ENCODE measurements around the gene NISCH. TPM values are rescaled to one million over a fixed set of nuclear protein-coding genes. Genes with fewer than 3 reads are reported as not detected.

Gene NISCH
- polyA plus RNA-seq, 2 of the 4 experiments (the other 2 are of a cell fraction), result 17.3 to 18.2 TPM

GRCh38 chr3:52456169-52456799 is 880 bp downstream of the NISCH start:
- CTCF ChIA-PET, result interaction anchor here (2.0 to 3.0 kb wide), 2 partner anchors 9 to 15 kb away, joined by 17 to 19 read pairs; no protein-coding TSS in a partner anchor

GRCh38 chr3:52456800-52457183 is 1.4 kb downstream of the NISCH start:
- TF ChIP-seq NR3C1 (IDR thresholded peaks at IDR 0.05), result no peak
- no peak for DNase-seq (ENCODE audit: low read depth in 1 of 2, low spot score in 1 of 2)
- no peak for FAIRE-seq
- Histone ChIP-seq H3K9me3 (no peaks in the 10 kb centered on the region), H3K4me3 (peak overlapping the region; percentile 66), H3K4me2 (peak overlapping the region; percentile 86), H3K4me1 (peaks cover 11% of the 10 kb centered on the region; the same call in 2 of the 3 replicates), H3K27ac (peak overlapping the region in 1 of 2 experiments; percentile 99; a peak in 3 of 6 replicates)
- WGBS (ENCODE audit: missing lambda C conversion rate), result 96% methylated on average over 4 of the region's 5 CpGs
- CTCF ChIA-PET, result interaction anchor here (2.0 to 3.0 kb wide), 2 partner anchors 9 to 14 kb away, joined by 17 to 19 read pairs; no protein-coding TSS in a partner anchor
- no peak for ATAC-seq
- POLR2A ChIA-PET, result no interaction called here

More at GRCh38 chr3:52456169-52456799, 880 bp downstream of the NISCH start:
- 63% methylated on average over 13 of the region's 13 CpGs for WGBS (ENCODE audit: missing lambda C conversion rate)
- Histone ChIP-seq H3K9me3 (no peaks in the 10 kb centered on the region), H3K27ac (peak overlapping the region; percentile 84 to 99), H3K4me1 (peaks cover 11% of the 10 kb centered on the region; the same call in 2 of the 3 replicates), H3K4me3 (peak overlapping the region; percentile 66), H3K4me2 (peak overlapping the region; percentile 86)
- POLR2A ChIA-PET, result no interaction called here
- no peak for TF ChIP-seq HDAC2 (IDR thresholded peaks at IDR 0.05)
- TF ChIP-seq MAZ (IDR thresholded peaks at IDR 0.05; ENCODE audit: borderline replicate concordance, low read depth, low read length), result no peak
- TF ChIP-seq FOSL2 (IDR thresholded peaks at IDR 0.05), result no peak
- TF ChIP-seq FOSL2 (CRISPR knock-in tag; IDR thresholded peaks at IDR 0.05), result no peak
- TF ChIP-seq EHMT2 (IDR thresholded peaks at IDR 0.05; ENCODE audit: low read depth), result no peak
- TF ChIP-seq MAFK (IDR thresholded peaks at IDR 0.05; ENCODE audit: partially characterized antibody), result no peak
- TF ChIP-seq, protein P1, sequence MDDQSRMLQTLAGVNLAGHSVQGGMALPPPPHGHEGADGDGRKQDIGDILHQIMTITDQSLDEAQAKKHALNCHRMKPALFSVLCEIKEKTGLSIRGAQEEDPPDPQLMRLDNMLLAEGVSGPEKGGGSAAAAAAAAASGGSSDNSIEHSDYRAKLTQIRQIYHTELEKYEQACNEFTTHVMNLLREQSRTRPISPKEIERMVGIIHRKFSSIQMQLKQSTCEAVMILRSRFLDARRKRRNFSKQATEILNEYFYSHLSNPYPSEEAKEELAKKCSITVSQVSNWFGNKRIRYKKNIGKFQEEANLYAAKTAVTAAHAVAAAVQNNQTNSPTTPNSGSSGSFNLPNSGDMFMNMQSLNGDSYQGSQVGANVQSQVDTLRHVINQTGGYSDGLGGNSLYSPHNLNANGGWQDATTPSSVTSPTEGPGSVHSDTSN (IDR thresholded peaks at IDR 0.05), result no peak
- TF ChIP-seq NPAS2 (CRISPR knock-in tag; IDR thresholded peaks at IDR 0.05; ENCODE audit: borderline replicate concordance), result no peak
- TF ChIP-seq CEBPB (IDR thresholded peaks at IDR 0.05), result no peak
- TF ChIP-seq, protein P2, sequence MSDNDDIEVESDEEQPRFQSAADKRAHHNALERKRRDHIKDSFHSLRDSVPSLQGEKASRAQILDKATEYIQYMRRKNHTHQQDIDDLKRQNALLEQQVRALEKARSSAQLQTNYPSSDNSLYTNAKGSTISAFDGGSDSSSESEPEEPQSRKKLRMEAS (IDR thresholded peaks at IDR 0.05), result no peak
- TF ChIP-seq EP300 (IDR thresholded peaks at IDR 0.05), result no peak
- TF ChIP-seq CHD4 (IDR thresholded peaks at IDR 0.05; ENCODE audit: borderline replicate concordance), result no peak
- TF ChIP-seq CBX8 (IDR thresholded peaks at IDR 0.05), result no peak
- TF ChIP-seq TP53 (CRISPR knock-in tag; IDR thresholded peaks at IDR 0.05), result no peak
- TF ChIP-seq USF2 (IDR thresholded peaks at IDR 0.05), result no peak
- no peak for TF ChIP-seq RNF2 (IDR thresholded peaks at IDR 0.05; ENCODE audit: borderline replicate concordance, low read depth)
- TF ChIP-seq KDM5A (IDR thresholded peaks at IDR 0.05), result no peak
- no peak for TF ChIP-seq ZFP36 (IDR thresholded peaks at IDR 0.05; ENCODE audit: borderline replicate concordance, partially characterized antibody)
- TF ChIP-seq, protein P3, sequence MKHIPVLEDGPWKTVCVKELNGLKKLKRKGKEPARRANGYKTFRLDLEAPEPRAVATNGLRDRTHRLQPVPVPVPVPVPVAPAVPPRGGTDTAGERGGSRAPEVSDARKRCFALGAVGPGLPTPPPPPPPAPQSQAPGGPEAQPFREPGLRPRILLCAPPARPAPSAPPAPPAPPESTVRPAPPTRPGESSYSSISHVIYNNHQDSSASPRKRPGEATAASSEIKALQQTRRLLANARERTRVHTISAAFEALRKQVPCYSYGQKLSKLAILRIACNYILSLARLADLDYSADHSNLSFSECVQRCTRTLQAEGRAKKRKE (CRISPR knock-in tag; IDR thresholded peaks at IDR 0.05; ENCODE audit: low read depth), result no peak
- no peak for FAIRE-seq
- peak; percentile 10 to 31; a peak in 3 of 6 replicates for ATAC-seq
- DNase-seq (ENCODE audit: low read depth in 1 of 2, low spot score in 1 of 2), result no peak
